NOMO-1 (cell line): ENCODE results near the gene STAT1.
A peak's percentile ranks its signal among the peaks of the same experiment; 100 is the strongest.
"Not testable (repeated sequence)": the region's sequence is repeated elsewhere in the genome, so short reads cannot be mapped to it uniquely, and the experiment has no call there.

Experiments used
- DNase-seq, 2 experiments: peaks; one replicate each; lab custom pipeline; 2025; ENCODE audit not compliant: unreplicated experiment in 2 of 2; lab: John Stamatoyannopoulos, UW

Gene STAT1

GRCh38 chr2:190965580-190966222, 48.3 kb downstream of the STAT1 start:
- DNase-seq, result no peak

GRCh38 chr2:190964170-190964795, 49.7 kb downstream of the STAT1 start:
- DNase-seq, result no peak

GRCh38 chr2:190963088-190963487, 50.9 kb downstream of the STAT1 start:
- no peak for DNase-seq

GRCh38 chr2:190961918-190962487, 52.0 kb downstream of the STAT1 start:
- DNase-seq, result peak in 1 of 2 experiments; percentile 41

- DNase-seq, result not testable (repeated sequence)
Observed at GRCh38 chr2:190961117-190961516, 52.9 kb downstream of the STAT1 start.

GRCh38 chr2:190959911-190960788, 53.8 kb downstream of the STAT1 start:
- DNase-seq, result no peak

- DNase-seq, result no peak
Observed at GRCh38 chr2:190953257-190953656, 60.7 kb downstream of the STAT1 start.

GRCh38 chr2:190950566-190950991, 63.4 kb downstream of the STAT1 start:
- no peak for DNase-seq

- no peak for DNase-seq
Observed at GRCh38 chr2:190948671-190949070, 65.3 kb downstream of the STAT1 start.

GRCh38 chr2:190947711-190948251, 66.2 kb downstream of the STAT1 start:
- DNase-seq, result peak; percentile 61 to 91

GRCh38 chr2:190947141-190947540, 66.8 kb downstream of the STAT1 start:
- no peak for DNase-seq

GRCh38 chr2:190943706-190944105, 70.3 kb downstream of the STAT1 start:
- no peak for DNase-seq

- DNase-seq, result no peak
Observed at GRCh38 chr2:190942697-190943096, 71.3 kb downstream of the STAT1 start.

GRCh38 chr2:190941571-190941970, 72.4 kb downstream of the STAT1 start:
- no peak for DNase-seq

- no peak for DNase-seq
Observed at GRCh38 chr2:190940454-190940853, 73.5 kb downstream of the STAT1 start.

- DNase-seq, result no peak
Observed at GRCh38 chr2:190938771-190939335, 75.1 kb downstream of the STAT1 start.

GRCh38 chr2:190935054-190935453, 78.9 kb downstream of the STAT1 start:
- DNase-seq, result no peak

- no peak for DNase-seq
Observed at GRCh38 chr2:190933361-190933760, 80.6 kb downstream of the STAT1 start.

GRCh38 chr2:190932514-190932913, 81.5 kb downstream of the STAT1 start:
- DNase-seq, result no peak

GRCh38 chr2:190930411-190930810, 83.6 kb downstream of the STAT1 start:
- DNase-seq, result no peak

GRCh38 chr2:190929919-190930318, 84.1 kb downstream of the STAT1 start:
- DNase-seq, result no peak
